Esophagus squamous epithelium (tissue), 4 donors: ENCODE data around the gene PLEKHA5.

ENCODE experiments used
- POLR2A ChIP-seq, 4 donors: fragments of 450-650 bp; IDR thresholded peaks; one replicate each; pipeline ENCODE4 v1.6.1; 2017; ENCODE audit warnings: antibody characterized with exemption in 4 of 4, mild to moderate bottlenecking in 4 of 4, moderate library complexity in 3 of 4
- TF ChIP-seq, protein P1 (sequence below), 6 experiments: fragments of 450-650 bp in 4 of 6; fragments of 200-600 bp in 2 of 6; sonication (generic) in 2 of 6; IDR thresholded peaks; one replicate each; pipeline ENCODE4 v1.5.1; 2016 to 2019; ENCODE audit warnings: antibody characterized with exemption in 6 of 6, mild to moderate bottlenecking in 4 of 6, moderate library complexity in 4 of 6

DNA sequence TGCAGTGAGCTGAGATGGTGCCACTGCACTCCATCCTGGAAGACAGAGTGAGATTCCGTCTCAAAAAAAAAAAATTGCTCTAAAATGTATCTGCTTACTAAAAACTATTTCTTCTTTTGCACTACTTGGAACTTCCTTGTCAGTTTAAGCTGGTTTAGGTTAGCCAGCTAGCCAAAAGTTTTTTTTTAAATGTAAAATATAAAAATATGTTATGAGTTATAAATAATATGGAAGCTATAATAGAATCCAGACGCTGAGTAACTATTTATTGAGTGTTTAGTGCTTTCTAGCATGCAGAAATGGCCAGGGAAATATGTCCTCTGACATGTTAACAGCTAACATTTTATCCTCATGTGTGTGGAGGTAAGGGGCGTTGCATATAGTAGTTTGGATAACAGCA is 85.6 kb downstream of the PLEKHA5 start:
- TF ChIP-seq, protein P1, sequence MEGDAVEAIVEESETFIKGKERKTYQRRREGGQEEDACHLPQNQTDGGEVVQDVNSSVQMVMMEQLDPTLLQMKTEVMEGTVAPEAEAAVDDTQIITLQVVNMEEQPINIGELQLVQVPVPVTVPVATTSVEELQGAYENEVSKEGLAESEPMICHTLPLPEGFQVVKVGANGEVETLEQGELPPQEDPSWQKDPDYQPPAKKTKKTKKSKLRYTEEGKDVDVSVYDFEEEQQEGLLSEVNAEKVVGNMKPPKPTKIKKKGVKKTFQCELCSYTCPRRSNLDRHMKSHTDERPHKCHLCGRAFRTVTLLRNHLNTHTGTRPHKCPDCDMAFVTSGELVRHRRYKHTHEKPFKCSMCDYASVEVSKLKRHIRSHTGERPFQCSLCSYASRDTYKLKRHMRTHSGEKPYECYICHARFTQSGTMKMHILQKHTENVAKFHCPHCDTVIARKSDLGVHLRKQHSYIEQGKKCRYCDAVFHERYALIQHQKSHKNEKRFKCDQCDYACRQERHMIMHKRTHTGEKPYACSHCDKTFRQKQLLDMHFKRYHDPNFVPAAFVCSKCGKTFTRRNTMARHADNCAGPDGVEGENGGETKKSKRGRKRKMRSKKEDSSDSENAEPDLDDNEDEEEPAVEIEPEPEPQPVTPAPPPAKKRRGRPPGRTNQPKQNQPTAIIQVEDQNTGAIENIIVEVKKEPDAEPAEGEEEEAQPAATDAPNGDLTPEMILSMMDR (IDR thresholded peaks at IDR 0.05), result no peak
- TF ChIP-seq POLR2A (IDR thresholded peaks at IDR 0.05), result no peak
